Measurements from ENCODE around the gene AAK1. TPM values are rescaled to one million over a fixed set of nuclear protein-coding genes. Genes with fewer than 3 reads are reported as not detected.

AAK1 gene
- polyA plus RNA-seq, 1 donor from 2014 or later, result 26.7 TPM

- Histone ChIP-seq H3K36me3 (ENCODE audit: insufficient read depth, low read length) (no peaks in the 10 kb centered on the region), H3F3A (ENCODE audit: insufficient read depth, low read length, poor library complexity, severe bottlenecking) (no peaks in the 10 kb centered on the region), H3K9me3 (ENCODE audit: low read length) (no peaks in the 10 kb centered on the region), H3K27me3 (ENCODE audit: insufficient read depth, low read depth, low read length) (no peaks in the 10 kb centered on the region), H3K9ac (ENCODE audit: low read length) (no peak overlapping the region), H3K9me2 (ENCODE audit: insufficient read depth, low read length) (no peaks in the 10 kb centered on the region), H3K4me3 (ENCODE audit: low read length) (no peak overlapping the region), H2AFZ (ENCODE audit: low read depth, low read length) (no peak overlapping the region), H3K4me2 (ENCODE audit: low read length) (no peak overlapping the region), H3K79me2 (replicated peaks; ENCODE audit: insufficient read depth, low read length) (peaks cover 10% of the 10 kb centered on the region), H3K27ac (ENCODE audit: low read length) (no peak overlapping the region), H4K20me1 (ENCODE audit: insufficient read depth) (no peaks in the 10 kb centered on the region)
- no peak for TF ChIP-seq TAF1 (IDR thresholded peaks at IDR 0.05; ENCODE audit: low read depth)
- TF ChIP-seq EP300 (conservative IDR thresholded peaks at IDR 0.05; ENCODE audit: poor library complexity, severe bottlenecking), result no peak
- TF ChIP-seq MXI1 (conservative IDR thresholded peaks at IDR 0.05; ENCODE audit: poor library complexity, severe bottlenecking), result no peak
These were observed 26.8 kb downstream of the AAK1 start for GRCh38 chr2:69616755-69617154.

DNA sequence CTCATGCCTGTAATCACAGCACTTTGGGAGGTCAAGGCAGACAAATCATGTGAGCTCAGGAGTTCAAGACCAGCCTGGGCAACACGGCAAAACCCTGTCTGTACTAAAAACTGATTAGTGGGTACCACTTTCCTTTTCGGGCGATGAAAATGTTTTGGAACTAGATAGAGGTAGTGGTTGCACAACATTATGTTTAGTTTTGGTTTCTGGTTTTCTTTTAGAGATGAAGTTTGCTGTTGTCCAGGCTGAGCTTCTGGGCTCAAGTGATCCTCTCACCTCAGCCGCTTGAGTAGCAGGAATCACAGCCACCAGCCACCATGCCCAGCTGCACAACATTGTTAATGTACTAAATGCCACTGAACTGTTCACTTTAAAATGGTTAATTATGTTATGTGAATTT is 27.6 kb downstream of the AAK1 start:
- Histone ChIP-seq H3F3A (ENCODE audit: insufficient read depth, low read length, poor library complexity, severe bottlenecking) (no peaks in the 10 kb centered on the region), H3K79me2 (replicated peaks; ENCODE audit: insufficient read depth, low read length) (peaks cover 10% of the 10 kb centered on the region), H4K20me1 (ENCODE audit: insufficient read depth) (no peaks in the 10 kb centered on the region), H3K9me2 (ENCODE audit: insufficient read depth, low read length) (no peaks in the 10 kb centered on the region), H3K9ac (ENCODE audit: low read length) (no peak overlapping the region), H3K27ac (ENCODE audit: low read length) (no peak overlapping the region), H3K4me3 (ENCODE audit: low read length) (no peak overlapping the region), H3K27me3 (ENCODE audit: insufficient read depth, low read depth, low read length) (no peaks in the 10 kb centered on the region), H3K4me2 (ENCODE audit: low read length) (no peak overlapping the region), H3K9me3 (ENCODE audit: low read length) (no peaks in the 10 kb centered on the region), H2AFZ (ENCODE audit: low read depth, low read length) (no peak overlapping the region), H3K36me3 (ENCODE audit: insufficient read depth, low read length) (no peaks in the 10 kb centered on the region)
- TF ChIP-seq POLR2AphosphoS5 (IDR thresholded peaks at IDR 0.05), result no peak
- TF ChIP-seq MXI1 (conservative IDR thresholded peaks at IDR 0.05; ENCODE audit: poor library complexity, severe bottlenecking), result no peak
- no peak for TF ChIP-seq CTCF (IDR thresholded peaks at IDR 0.05; ENCODE audit: poor library complexity, severe bottlenecking)
- TF ChIP-seq EZH2 (IDR thresholded peaks at IDR 0.05; ENCODE audit: borderline replicate concordance, insufficient read depth, low read length, poor library complexity, severe bottlenecking), result no peak
- no peak for TF ChIP-seq SMC3 (conservative IDR thresholded peaks at IDR 0.05; ENCODE audit: poor library complexity)
- no peak for TF ChIP-seq TAF1 (IDR thresholded peaks at IDR 0.05; ENCODE audit: low read depth)
- no peak for TF ChIP-seq EP300 (conservative IDR thresholded peaks at IDR 0.05; ENCODE audit: poor library complexity, severe bottlenecking)
- TF ChIP-seq RAD21 (conservative IDR thresholded peaks at IDR 0.05), result no peak
- TF ChIP-seq REST (IDR thresholded peaks at IDR 0.05; ENCODE audit: borderline replicate concordance), result no peak

Data from neural cell (in vitro differentiated cells).